ENCODE data around the gene KRT20. TPM values are rescaled to one million over a fixed set of nuclear protein-coding genes. Genes with fewer than 3 reads are reported as not detected.

The KRT20 gene
- total and polyA plus RNA-seq, 2 of the 8 experiments (the other 6 are each of a cell fraction or from before 2014, with no cell fraction given): not detected

GRCh38 chr17:40841246-40841645, 43.8 kb downstream of the KRT20 start:
- Histone ChIP-seq H4K91ac (replicated peaks; ENCODE audit: insufficient read length, low read length) (no peak overlapping the region), H3K9me3 (ENCODE audit: insufficient read depth in 2 of 2, low read depth in 1 of 2, low read length in 1 of 2) (no peaks in the 10 kb centered on the region), H2AK5ac (ENCODE audit: low read depth, low read length) (no peak overlapping the region), H2BK20ac (ENCODE audit: low read length) (no peak overlapping the region), H2BK12ac (ENCODE audit: low read depth, low read length) (no peak overlapping the region), H3K23ac (ENCODE audit: insufficient read length) (no peak overlapping the region), H2BK120ac (replicated peaks; ENCODE audit: low read depth, low read length) (no peak overlapping the region), H3K27ac (ENCODE audit: low read depth, low read length) (no peak overlapping the region), H3K79me1 (ENCODE audit: low read depth, low read length) (no peaks in the 10 kb centered on the region), H2BK5ac (ENCODE audit: low read depth, low read length) (no peak overlapping the region), H4K5ac (ENCODE audit: insufficient read length, low read depth, low read length) (no peak overlapping the region), H3K56ac (replicated peaks; ENCODE audit: insufficient read length, low read depth, low read length) (no peak overlapping the region), H4K20me1 (replicated peaks in 1 of 2; ENCODE audit: control insufficient read depth in 1 of 2, insufficient read depth in 2 of 2, low read length in 2 of 2) (no peaks in the 10 kb centered on the region), H3K79me2 (ENCODE audit: control insufficient read depth in 1 of 2, insufficient read depth in 2 of 2, low read length in 2 of 2) (no peaks in the 10 kb centered on the region), H3K4me1 (replicated peaks in 1 of 4; ENCODE audit: control insufficient read depth in 3 of 4, insufficient read depth in 4 of 4, low read length in 3 of 4) (no peaks in the 10 kb centered on the region; a peak in 1 of 7 replicates), H3K36me3 (ENCODE audit: control insufficient read depth in 2 of 4, insufficient read depth in 4 of 4, low read length in 3 of 4) (no peaks in the 10 kb centered on the region), H3K4ac (replicated peaks; ENCODE audit: insufficient read length, low read depth, low read length) (no peak overlapping the region), H2AFZ (ENCODE audit: low read length) (no peak overlapping the region), H3K4me2 (ENCODE audit: insufficient read depth in 1 of 2, low read depth in 2 of 2, low read length in 2 of 2) (no peak overlapping the region), H3K18ac (ENCODE audit: extremely low read depth, low read length) (no peak overlapping the region), H3K4me3 (ENCODE audit: extremely low read depth in 1 of 4, insufficient read depth in 2 of 4, low read depth in 3 of 4, low read length in 4 of 4) (no peak overlapping the region), H3K14ac (ENCODE audit: insufficient read length) (no peak overlapping the region), H2BK15ac (ENCODE audit: low read length) (no peak overlapping the region), H3K27me3 (replicated peaks in 1 of 4; ENCODE audit: control insufficient read depth in 3 of 4, extremely low read depth in 1 of 4, insufficient read depth in 3 of 4, low read length in 3 of 4) (peaks cover 0 to 1% (median 0%) of the 10 kb centered on the region in 4 experiments; a peak in 1 of 7 replicates), H3K9ac (replicated peaks in 1 of 4; ENCODE audit: extremely low read depth in 1 of 4, low read depth in 3 of 4, low read length in 3 of 4) (no peak overlapping the region), H4K8ac (ENCODE audit: extremely low read depth, insufficient read depth, low read length) (no peak overlapping the region), H3K23me2 (ENCODE audit: low read depth, low read length) (no peaks in the 10 kb centered on the region)
- CTCF ChIA-PET (ENCODE audit: partially characterized antibody): interaction anchor here (1.0 to 2.3 kb wide), 2 partner anchors 11 to 15 kb away, joined by 4 to 7 read pairs; no protein-coding TSS in a partner anchor
- POLR2A ChIA-PET (ENCODE audit: partially characterized antibody): no interaction called here
- 77% methylated on average over 3 of the region's 3 CpGs; no CpG with 5 or more reads in 1 of the 2 experiments for WGBS, 2 experiments (ENCODE audit: extremely low coverage in 1 of 2, insufficient coverage in 1 of 2, insufficient read length in 1 of 2, insufficient replicate concordance in 2 of 2, low coverage in 1 of 2, low lambda C conversion rate in 2 of 2, missing lambda C conversion rate in 1 of 2)
- no peak for FAIRE-seq
- no peak for DNase-seq (ENCODE audit: low read depth in 1 of 2, low spot score in 2 of 2)
- TF ChIP-seq JUND (IDR thresholded peaks at IDR 0.05; ENCODE audit: low read length) (no peak), PHF8 (conservative IDR thresholded peaks at IDR 0.05; ENCODE audit: low read depth, low read length) (no peak), KDM1A (IDR thresholded peaks at IDR 0.05; ENCODE audit: borderline replicate concordance, low read length) (no peak), ASH2L (IDR thresholded peaks at IDR 0.05; ENCODE audit: low read length) (no peak), POLR2AphosphoS5 (IDR thresholded peaks at IDR 0.05; ENCODE audit: low read depth, low read length) (no peak), SP1 (IDR thresholded peaks at IDR 0.05; ENCODE audit: low read depth, low read length) (no peak), RNF2 (IDR thresholded peaks at IDR 0.05; ENCODE audit: borderline replicate concordance, low read depth, low read length, missing control alignments, poor library complexity, severe bottlenecking) (no peak), CEBPB (IDR thresholded peaks at IDR 0.05; ENCODE audit: low read depth, low read length) (no peak), FOSL1 (IDR thresholded peaks at IDR 0.05; ENCODE audit: insufficient read depth, low read depth, low read length) (no peak), GTF2F1 (IDR thresholded peaks at IDR 0.05; ENCODE audit: borderline replicate concordance, low read depth, low read length) (no peak), SIX5 (IDR thresholded peaks at IDR 0.05; ENCODE audit: low read depth, low read length) (no peak)
